Measurements from ENCODE around the gene TTC16. TPM values are rescaled to one million over a fixed set of nuclear protein-coding genes. Genes with fewer than 3 reads are reported as not detected.

The TTC16 gene
- total RNA-seq, 4 donors from 2014 or later = 0.16 to 0.21 TPM; not detected in 2

DNA sequence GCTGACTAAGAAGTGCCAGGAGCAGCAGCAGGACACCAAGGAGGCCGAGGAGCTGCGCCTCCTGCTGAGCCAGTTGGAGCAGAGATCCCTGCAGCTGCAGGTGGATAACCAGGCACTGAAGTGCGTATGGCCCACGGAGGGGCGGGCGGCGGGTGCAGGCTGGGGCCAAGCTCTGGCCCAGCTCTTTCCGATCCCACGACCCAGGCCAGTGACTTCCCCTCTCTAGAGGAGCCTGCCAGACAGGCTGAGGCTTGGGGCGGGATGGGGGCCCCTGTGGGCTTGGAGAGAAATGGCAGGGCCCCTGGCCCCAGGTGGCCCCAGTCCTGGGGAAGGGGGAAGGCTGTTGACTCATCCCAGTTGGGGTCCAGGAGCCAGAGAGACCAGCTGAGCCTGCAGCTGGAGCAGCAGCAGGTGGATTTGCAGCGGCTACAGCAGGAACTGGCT, 4.0 kb upstream of the TTC16 start:
- H3K36me3 ChIP-seq = no peaks in the 10 kb centered on the region
- DNase-seq (ENCODE audit: low spot score in 2 of 2) = no peak
- TF ChIP-seq POLR2A (IDR thresholded peaks at IDR 0.05) (no peak), POLR2AphosphoS5 (IDR thresholded peaks at IDR 0.05) (no peak), EP300 (IDR thresholded peaks at IDR 0.05) (no peak)
- TF ChIP-seq, protein P1, sequence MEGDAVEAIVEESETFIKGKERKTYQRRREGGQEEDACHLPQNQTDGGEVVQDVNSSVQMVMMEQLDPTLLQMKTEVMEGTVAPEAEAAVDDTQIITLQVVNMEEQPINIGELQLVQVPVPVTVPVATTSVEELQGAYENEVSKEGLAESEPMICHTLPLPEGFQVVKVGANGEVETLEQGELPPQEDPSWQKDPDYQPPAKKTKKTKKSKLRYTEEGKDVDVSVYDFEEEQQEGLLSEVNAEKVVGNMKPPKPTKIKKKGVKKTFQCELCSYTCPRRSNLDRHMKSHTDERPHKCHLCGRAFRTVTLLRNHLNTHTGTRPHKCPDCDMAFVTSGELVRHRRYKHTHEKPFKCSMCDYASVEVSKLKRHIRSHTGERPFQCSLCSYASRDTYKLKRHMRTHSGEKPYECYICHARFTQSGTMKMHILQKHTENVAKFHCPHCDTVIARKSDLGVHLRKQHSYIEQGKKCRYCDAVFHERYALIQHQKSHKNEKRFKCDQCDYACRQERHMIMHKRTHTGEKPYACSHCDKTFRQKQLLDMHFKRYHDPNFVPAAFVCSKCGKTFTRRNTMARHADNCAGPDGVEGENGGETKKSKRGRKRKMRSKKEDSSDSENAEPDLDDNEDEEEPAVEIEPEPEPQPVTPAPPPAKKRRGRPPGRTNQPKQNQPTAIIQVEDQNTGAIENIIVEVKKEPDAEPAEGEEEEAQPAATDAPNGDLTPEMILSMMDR (IDR thresholded peaks at IDR 0.05) = no peak
- H3K4me1 ChIP-seq = peaks cover 20% of the 10 kb centered on the region
- no peak overlapping the region for H3K4me3 ChIP-seq
- H3K27ac ChIP-seq = no peak overlapping the region
- H3K27me3 ChIP-seq = no peaks in the 10 kb centered on the region
- no peaks in the 10 kb centered on the region for H3K9me3 ChIP-seq
- WGBS = 78% methylated on average over 3 of the region's 11 CpGs

GRCh38 chr9:127712371-127712770, 3.5 kb upstream of the TTC16 start:
- TF ChIP-seq, protein P1 (IDR thresholded peaks at IDR 0.05) = no peak
- TF ChIP-seq EP300 (IDR thresholded peaks at IDR 0.05) = no peak
- TF ChIP-seq POLR2AphosphoS5 (IDR thresholded peaks at IDR 0.05) = no peak
- Histone ChIP-seq H3K27ac (no peak overlapping the region), H3K4me1 (peaks cover 20% of the 10 kb centered on the region), H3K36me3 (no peaks in the 10 kb centered on the region), H3K9me3 (no peaks in the 10 kb centered on the region), H3K27me3 (no peaks in the 10 kb centered on the region), H3K4me3 (no peak overlapping the region)
- no peak for DNase-seq (ENCODE audit: low spot score in 2 of 2)
- 87% methylated on average over 8 of the region's 11 CpGs for whole genome bisulfite sequencing

GRCh38 chr9:127712867-127713266, 3.0 kb upstream of the TTC16 start:
- Histone ChIP-seq H3K4me3 (no peak overlapping the region), H3K27me3 (no peaks in the 10 kb centered on the region), H3K4me1 (peaks cover 20% of the 10 kb centered on the region), H3K9me3 (no peaks in the 10 kb centered on the region), H3K36me3 (no peaks in the 10 kb centered on the region), H3K27ac (no peak overlapping the region)
- WGBS = 86% methylated on average over 7 of the region's 10 CpGs
- DNase-seq (ENCODE audit: low spot score in 2 of 2) = no peak
- TF ChIP-seq, protein P1 (IDR thresholded peaks at IDR 0.05) = no peak
- no peak for TF ChIP-seq EP300 (IDR thresholded peaks at IDR 0.05)
- TF ChIP-seq POLR2A (IDR thresholded peaks at IDR 0.05) = no peak
- no peak for TF ChIP-seq POLR2AphosphoS5 (IDR thresholded peaks at IDR 0.05)

- Histone ChIP-seq H3K4me1 (peaks cover 20% of the 10 kb centered on the region), H3K4me3 (peak overlapping the region; percentile 70), H3K36me3 (no peaks in the 10 kb centered on the region), H3K27ac (no peak overlapping the region), H3K27me3 (no peaks in the 10 kb centered on the region), H3K9me3 (no peaks in the 10 kb centered on the region)
- WGBS = 89% methylated on average over 15 of the region's 19 CpGs
- TF ChIP-seq POLR2AphosphoS5 (IDR thresholded peaks at IDR 0.05) = no peak
- no peak for TF ChIP-seq EP300 (IDR thresholded peaks at IDR 0.05)
- TF ChIP-seq, protein P1 (IDR thresholded peaks at IDR 0.05) = no peak
- no peak for TF ChIP-seq POLR2A (IDR thresholded peaks at IDR 0.05)
- DNase-seq (ENCODE audit: low spot score in 2 of 2) = no peak
These were observed 1.7 kb upstream of the TTC16 start for GRCh38 chr9:127714020-127714750.

DNA sequence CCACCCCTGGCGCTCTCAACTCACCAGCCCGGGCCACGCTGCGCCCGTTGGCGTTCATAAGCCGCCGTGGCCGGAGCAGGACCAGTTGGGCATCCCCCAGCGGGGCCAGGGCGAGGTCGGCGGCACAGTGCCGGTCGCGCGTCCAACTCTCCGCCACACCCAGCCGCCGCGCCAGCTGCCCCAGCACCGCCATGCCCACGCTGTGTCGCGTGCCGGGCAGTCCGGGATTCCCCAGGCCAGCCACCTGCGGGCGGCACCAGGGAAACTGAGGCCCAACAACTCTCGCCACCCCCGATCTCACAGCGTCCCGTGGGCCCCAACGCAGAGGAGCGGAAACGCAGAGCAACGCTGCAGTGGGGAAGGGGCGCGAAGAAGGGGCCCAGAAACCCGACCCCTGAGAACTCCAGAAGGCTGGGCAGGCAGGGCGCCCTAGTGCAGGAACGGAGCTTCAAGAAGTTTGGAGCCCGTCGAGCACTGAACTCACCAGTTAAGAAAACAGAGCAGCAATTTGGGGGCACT, 869 bp upstream of the TTC16 start:
- H3K36me3 ChIP-seq = no peaks in the 10 kb centered on the region
- H3K4me3 ChIP-seq = peak overlapping the region; percentile 70
- DNase-seq (ENCODE audit: low spot score in 2 of 2) = no peak
- no CpG with 5 or more reads among the region's 44 CpGs for WGBS
- TF ChIP-seq, protein P1 (IDR thresholded peaks at IDR 0.05) = no peak
- TF ChIP-seq POLR2A (IDR thresholded peaks at IDR 0.05) (no peak), POLR2AphosphoS5 (IDR thresholded peaks at IDR 0.05) (no peak), EP300 (IDR thresholded peaks at IDR 0.05) (no peak)
- H3K9me3 ChIP-seq = no peaks in the 10 kb centered on the region
- peaks cover 20% of the 10 kb centered on the region for H3K4me1 ChIP-seq
- H3K27ac ChIP-seq = peak overlapping the region; percentile 79
- no peaks in the 10 kb centered on the region for H3K27me3 ChIP-seq

Data from suprapubic skin (tissue), 4 donors.